Measurements from ENCODE around the gene TOP1.

Gene TOP1

GRCh38 chr20:41028359-41029149, at the start of gene TOP1:
TSS of gene TOP1 (plus strand) at chr20:41028822. CDS start at chr20:41029068, 246 bp downstream.
- peak; percentile 99 to 100 for DNase-seq (ENCODE audit: low read depth in 2 of 2)

DNA sequence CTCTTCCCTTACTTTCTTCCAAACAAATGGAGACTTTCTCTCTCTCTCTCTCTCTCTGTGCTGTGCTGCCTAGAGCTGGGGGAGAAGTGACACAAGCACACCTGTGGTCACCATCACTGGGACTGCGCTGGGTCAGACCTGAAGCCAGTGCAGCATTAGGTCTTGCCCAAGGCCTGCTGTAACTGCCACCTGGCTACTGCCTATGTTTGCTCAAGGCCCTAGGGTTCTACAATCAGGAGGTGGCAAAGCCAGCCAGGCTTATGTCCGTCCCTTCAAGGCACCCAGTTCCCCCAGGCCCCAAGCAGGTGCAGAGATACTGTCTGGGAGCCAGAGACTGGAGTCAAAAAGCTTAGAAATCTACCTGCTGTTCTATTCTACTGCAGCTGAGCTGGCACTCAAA, 49.4 kb upstream of the TOP1 start:
- no peak for DNase-seq (ENCODE audit: low read depth in 2 of 2)

- no peak for DNase-seq (ENCODE audit: low read depth in 2 of 2)
Observed at GRCh38 chr20:40980106-40980827, 48.4 kb upstream of the TOP1 start.

DNA sequence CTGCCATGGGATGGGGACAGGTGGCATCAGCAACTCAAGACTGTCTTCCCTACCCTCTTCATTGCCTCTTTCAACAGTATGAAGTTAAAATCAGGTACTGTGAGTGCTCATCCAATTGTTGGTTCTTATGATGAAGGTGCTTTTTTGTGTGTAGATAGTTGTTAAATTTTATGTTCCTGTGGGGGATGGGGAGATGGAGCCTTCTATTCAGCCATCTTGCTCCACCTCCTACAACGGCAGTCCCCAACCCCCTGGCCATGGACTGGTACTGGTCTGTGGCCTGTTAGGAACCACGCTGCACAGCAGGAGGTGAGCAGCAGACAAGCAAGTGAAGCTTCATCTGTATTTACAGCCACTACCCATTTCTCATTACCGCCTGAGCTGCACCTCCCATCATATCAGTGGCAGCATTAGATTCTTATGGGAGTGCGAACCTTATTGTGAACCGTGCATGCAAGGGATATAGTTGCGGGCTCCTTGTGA, 47.8 kb upstream of the TOP1 start:
- DNase-seq (ENCODE audit: low read depth in 2 of 2) = no peak

DNA sequence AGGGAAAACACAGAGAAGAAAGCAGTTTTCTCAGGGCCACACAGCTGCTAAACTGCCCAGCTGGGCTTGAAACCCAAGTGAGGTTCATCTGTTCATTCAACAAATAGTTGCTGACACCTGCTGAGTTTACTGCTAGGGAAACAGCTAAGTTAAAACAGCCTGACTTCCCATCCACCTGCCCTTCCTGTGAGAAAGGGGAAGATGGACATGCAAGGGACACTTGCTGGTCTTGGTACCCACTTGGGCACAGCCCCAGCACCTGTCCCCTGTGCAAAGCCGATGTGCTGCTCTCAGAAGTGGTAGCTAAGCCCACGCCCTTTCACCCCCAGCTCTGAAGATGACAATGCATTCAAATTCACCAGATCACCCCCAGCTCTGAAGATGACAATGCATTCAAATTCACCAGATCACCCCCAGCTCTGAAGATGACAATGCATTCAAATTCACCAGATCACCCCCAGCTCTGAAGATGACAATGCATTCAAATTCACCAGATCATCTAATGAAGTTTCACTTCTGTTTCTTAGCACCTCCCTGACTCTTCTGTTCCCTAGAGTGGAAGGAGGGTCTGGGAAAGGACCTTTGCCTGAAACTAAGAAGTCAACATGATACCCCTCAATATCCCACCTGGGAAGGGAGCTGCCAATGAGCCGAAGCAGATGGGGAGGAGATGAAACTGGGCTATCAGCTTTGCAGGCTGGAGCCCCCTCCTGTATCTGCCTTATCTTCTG, 46.0 kb upstream of the TOP1 start:
- no peak for DNase-seq (ENCODE audit: low read depth in 2 of 2)

GRCh38 chr20:40983898-40984297, 44.7 kb upstream of the TOP1 start:
- DNase-seq (ENCODE audit: low read depth in 2 of 2) = no peak

- DNase-seq (ENCODE audit: low read depth in 2 of 2) = no peak
Observed at GRCh38 chr20:40984496-40984895, 44.1 kb upstream of the TOP1 start.

- no peak for DNase-seq (ENCODE audit: low read depth in 2 of 2)
Observed at GRCh38 chr20:40986774-40987173, 41.8 kb upstream of the TOP1 start.

- peak in 1 of 2 donors; percentile 55 for DNase-seq (ENCODE audit: low read depth in 2 of 2)
Observed at GRCh38 chr20:40990542-40991120, 38.0 kb upstream of the TOP1 start.

GRCh38 chr20:40991181-40991889, 37.3 kb upstream of the TOP1 start:
- DNase-seq (ENCODE audit: low read depth in 2 of 2) = no peak

DNA sequence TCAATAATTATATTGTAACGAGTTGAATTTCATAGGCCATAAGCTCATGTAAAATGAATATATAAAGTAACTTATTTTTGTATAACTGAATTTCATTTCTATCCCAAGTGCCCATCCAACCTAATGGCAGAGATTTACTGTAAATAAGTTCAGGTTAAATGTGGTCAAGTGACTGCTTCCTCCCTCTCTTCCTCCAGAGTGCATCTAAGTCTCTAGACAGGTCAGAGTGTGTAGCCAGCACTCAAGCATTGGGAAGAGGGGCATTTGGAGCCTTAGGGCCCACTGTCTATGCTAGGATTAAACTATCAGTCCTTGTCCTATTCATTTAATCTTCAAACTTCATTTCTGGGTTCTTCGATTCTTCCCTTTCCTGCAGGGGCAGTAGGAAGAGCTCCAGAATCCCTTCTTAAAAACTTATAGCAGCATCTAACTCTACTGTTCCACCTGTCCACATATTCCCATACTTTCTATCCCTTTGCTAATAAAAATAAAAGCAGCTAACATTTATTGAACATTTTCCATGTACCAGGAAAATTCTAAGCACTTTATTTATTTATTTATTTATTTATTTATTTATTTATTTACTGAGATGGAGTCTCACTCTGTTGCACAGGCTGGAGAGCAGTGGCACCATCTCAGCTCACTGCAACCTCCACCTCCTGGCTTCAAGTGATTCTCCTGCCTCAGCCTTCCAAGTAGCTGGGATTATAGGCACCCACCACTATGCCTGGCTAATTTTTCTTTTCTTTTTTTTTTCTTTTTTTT, 36.1 kb upstream of the TOP1 start:
- no peak for DNase-seq (ENCODE audit: low read depth in 2 of 2)

GRCh38 chr20:40993794-40994540, 34.7 kb upstream of the TOP1 start:
- DNase-seq (ENCODE audit: low read depth in 2 of 2) = no peak

DNA sequence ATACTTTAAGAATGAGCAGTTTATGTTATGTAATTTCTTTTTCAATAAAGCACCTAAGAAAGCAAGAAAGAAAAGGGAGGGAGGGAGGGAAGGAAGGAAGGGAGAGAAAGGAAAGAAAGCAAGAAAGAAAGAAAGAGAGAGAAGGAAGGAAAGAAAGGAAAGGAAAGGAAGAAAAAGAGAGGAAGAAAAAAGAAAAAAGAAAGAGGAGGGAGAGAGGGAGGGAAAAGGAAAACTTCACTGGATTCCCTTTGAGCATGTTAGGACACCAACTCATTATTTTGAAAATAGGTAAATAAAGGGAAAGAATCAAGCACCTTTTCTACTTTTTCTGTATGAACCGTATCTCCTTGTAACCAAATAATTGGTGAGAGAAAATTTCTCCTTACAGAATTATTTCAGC, 32.3 kb upstream of the TOP1 start:
- no peak for DNase-seq (ENCODE audit: low read depth in 2 of 2)

DNA sequence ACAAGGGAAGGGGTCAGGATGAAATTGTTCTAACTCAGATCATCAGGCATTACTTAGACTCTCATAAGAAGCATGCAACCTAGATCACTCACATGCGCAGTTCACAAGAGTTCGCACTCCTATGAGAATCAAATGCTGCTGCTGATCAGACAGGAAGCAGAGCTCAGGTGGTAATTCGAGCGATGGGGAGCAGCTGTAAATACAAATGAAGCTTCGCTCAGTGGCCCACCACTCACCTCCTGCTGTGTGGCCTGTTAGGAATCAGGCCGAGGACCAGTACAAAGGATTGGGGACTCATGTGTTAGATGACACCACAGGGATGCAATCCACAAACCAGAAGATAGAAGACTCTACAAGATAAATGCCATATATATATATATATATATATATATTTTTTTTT, 31.5 kb upstream of the TOP1 start:
- DNase-seq (ENCODE audit: low read depth in 2 of 2) = no peak

GRCh38 chr20:40999841-41000240, 28.8 kb upstream of the TOP1 start:
- DNase-seq (ENCODE audit: low read depth in 2 of 2) = no peak

DNA sequence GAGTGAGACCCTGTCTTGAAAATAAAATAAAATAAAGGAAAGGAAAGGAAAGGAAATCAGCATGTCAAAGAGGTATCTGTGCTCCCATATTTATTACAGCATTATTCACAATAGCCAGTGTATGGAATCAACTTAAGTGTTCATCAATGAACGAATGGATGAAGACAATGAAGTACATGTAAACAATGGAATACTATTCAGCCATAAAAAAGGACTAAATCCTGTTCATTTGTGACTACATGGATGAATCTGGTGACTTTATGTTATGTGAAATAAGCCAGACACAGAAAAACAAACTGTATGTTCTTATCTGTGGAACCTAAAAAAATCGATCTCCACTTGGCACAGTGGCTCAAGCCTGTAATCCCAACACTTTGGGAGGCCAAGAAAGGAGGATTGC, 28.0 kb upstream of the TOP1 start:
- no peak for DNase-seq (ENCODE audit: low read depth in 2 of 2)

GRCh38 chr20:41001497-41001896, 27.1 kb upstream of the TOP1 start:
- no peak for DNase-seq (ENCODE audit: low read depth in 2 of 2)

- no peak for DNase-seq (ENCODE audit: low read depth in 2 of 2)
Observed at GRCh38 chr20:41002842-41003142, 25.8 kb upstream of the TOP1 start.

- DNase-seq (ENCODE audit: low read depth in 2 of 2) = peak; percentile 42 to 61
Observed at GRCh38 chr20:41003143-41003935, 25.3 kb upstream of the TOP1 start.

All from stimulated activated CD8-positive, alpha-beta memory T cell treated with anti-CD3 and anti-CD28 coated beads, Interleukin-15, amount 100 ng/mL, for 4 hours (primary cell).